Measurements from ENCODE around the gene OSBPL9.

OSBPL9 gene

GRCh38 chr1:51733793-51734522, 117.1 kb downstream of the OSBPL9 start:
- no peak for TF ChIP-seq CTCF (IDR thresholded peaks at IDR 0.05; ENCODE audit: poor library complexity, severe bottlenecking)
- no peaks in the 10 kb centered on the region for H3K36me3 ChIP-seq (ENCODE audit: low read depth)
- DNase-seq (ENCODE audit: low spot score) = no peak
- no peak overlapping the region for H3K4me3 ChIP-seq (ENCODE audit: severe bottlenecking)
- no peak for ATAC-seq (ENCODE audit: low read depth)
- H3K27me3 ChIP-seq (ENCODE audit: insufficient read depth, poor library complexity, severe bottlenecking) = no peaks in the 10 kb centered on the region
- H3K4me1 ChIP-seq (ENCODE audit: insufficient read depth, poor library complexity, severe bottlenecking) = peaks cover 32% of the 10 kb centered on the region
- H3K27ac ChIP-seq (ENCODE audit: poor library complexity, severe bottlenecking) = no peak overlapping the region
- no peaks in the 10 kb centered on the region for H3K9me3 ChIP-seq (ENCODE audit: severe bottlenecking)

DNA sequence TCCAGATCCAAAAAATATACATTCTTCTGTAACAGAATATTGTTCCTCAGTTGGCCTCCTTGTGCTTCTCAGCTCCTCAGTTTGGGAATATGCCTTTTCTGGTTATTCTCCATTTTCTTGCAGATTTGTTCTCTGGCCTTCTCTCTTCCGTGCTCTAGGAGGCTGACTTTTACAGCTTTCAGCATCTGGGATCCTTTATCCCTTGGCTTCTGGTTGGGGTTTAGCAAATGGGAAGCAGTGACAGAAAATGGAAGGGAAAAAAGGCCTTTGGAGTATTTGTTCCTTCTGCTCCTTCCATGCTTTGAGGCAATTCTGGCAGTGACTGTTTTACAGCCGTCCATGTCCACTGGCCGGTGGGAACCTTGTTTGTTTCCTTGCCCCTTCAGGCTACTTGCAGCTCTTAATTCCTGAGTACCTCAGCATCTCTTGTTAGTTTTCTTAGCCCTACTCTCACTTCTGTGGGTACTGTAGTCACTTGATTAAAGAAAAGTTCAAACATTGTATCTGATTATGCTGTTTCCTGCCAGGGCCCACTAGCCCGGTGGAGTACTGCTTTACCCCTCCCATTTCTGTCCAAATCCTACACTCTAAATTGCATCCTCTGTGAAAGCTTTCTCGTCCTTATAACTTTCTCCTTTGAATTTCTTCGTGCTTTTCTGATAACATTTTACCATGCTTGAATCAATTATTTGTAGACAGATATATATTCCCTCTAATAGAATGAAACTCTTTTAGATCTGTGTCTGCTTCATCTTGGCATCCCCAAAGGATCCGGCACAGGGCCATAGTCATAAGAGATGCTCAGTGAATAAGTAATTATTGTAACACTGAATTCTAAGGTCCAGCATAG, 118.2 kb downstream of the OSBPL9 start:
- Histone ChIP-seq H3K27me3 (ENCODE audit: insufficient read depth, poor library complexity, severe bottlenecking) (no peaks in the 10 kb centered on the region), H3K4me1 (ENCODE audit: insufficient read depth, poor library complexity, severe bottlenecking) (peaks cover 32% of the 10 kb centered on the region), H3K4me3 (ENCODE audit: severe bottlenecking) (no peak overlapping the region), H3K36me3 (ENCODE audit: low read depth) (no peaks in the 10 kb centered on the region), H3K27ac (ENCODE audit: poor library complexity, severe bottlenecking) (no peak overlapping the region), H3K9me3 (ENCODE audit: severe bottlenecking) (no peaks in the 10 kb centered on the region)
- no peak for DNase-seq (ENCODE audit: low spot score)
- ATAC-seq (ENCODE audit: low read depth) = no peak
- no peak for TF ChIP-seq CTCF (IDR thresholded peaks at IDR 0.05; ENCODE audit: poor library complexity, severe bottlenecking)

- TF ChIP-seq CTCF (IDR thresholded peaks at IDR 0.05; ENCODE audit: poor library complexity, severe bottlenecking) = no peak
- ATAC-seq (ENCODE audit: low read depth) (no peak), DNase-seq (ENCODE audit: low spot score) (no peak)
- Histone ChIP-seq H3K27me3 (ENCODE audit: insufficient read depth, poor library complexity, severe bottlenecking) (no peaks in the 10 kb centered on the region), H3K36me3 (ENCODE audit: low read depth) (no peaks in the 10 kb centered on the region), H3K9me3 (ENCODE audit: severe bottlenecking) (no peaks in the 10 kb centered on the region), H3K4me3 (ENCODE audit: severe bottlenecking) (no peak overlapping the region), H3K4me1 (ENCODE audit: insufficient read depth, poor library complexity, severe bottlenecking) (peaks cover 28% of the 10 kb centered on the region), H3K27ac (ENCODE audit: poor library complexity, severe bottlenecking) (no peak overlapping the region)
Observed at GRCh38 chr1:51735746-51736254, 118.9 kb downstream of the OSBPL9 start.

DNA sequence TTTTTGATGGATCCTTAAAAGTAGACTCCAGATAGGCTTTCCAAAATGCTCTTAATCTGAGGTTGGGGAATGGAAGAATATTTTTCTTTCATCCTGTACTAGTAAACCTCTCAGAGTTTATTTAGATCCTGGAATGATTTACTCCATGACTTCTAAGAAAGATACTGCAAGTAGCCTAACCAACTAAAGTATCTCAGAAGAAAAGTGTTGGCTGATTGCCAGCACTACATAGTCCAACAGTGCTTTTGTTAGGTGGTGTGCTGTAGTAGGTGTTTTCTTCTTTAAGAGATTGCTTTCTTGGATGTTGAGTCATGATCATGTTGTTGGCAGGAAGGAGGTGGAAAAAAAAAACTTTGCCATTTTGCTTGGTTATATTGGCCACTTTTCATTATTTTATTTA, 119.8 kb downstream of the OSBPL9 start:
- peaks cover 28% of the 10 kb centered on the region for H3K4me1 ChIP-seq (ENCODE audit: insufficient read depth, poor library complexity, severe bottlenecking)
- ATAC-seq (ENCODE audit: low read depth) (peak; percentile 88), DNase-seq (ENCODE audit: low spot score) (no peak)

More for the DNA sequence above, 119.8 kb downstream of the OSBPL9 start:
- Histone ChIP-seq H3K27ac (ENCODE audit: poor library complexity, severe bottlenecking) (peak overlapping the region; percentile 25), H3K36me3 (ENCODE audit: low read depth) (no peaks in the 10 kb centered on the region), H3K9me3 (ENCODE audit: severe bottlenecking) (no peaks in the 10 kb centered on the region), H3K27me3 (ENCODE audit: insufficient read depth, poor library complexity, severe bottlenecking) (no peaks in the 10 kb centered on the region), H3K4me3 (ENCODE audit: severe bottlenecking) (no peak overlapping the region)
- no peak for TF ChIP-seq CTCF (IDR thresholded peaks at IDR 0.05; ENCODE audit: poor library complexity, severe bottlenecking)

All from RWPE2 (cell line).